ENCODE data around the gene SLC24A3. TPM values are rescaled to one million over a fixed set of nuclear protein-coding genes. Genes with fewer than 3 reads are reported as not detected.

The SLC24A3 gene
- total RNA-seq, 3 donors from 2014 or later, result 4.3 to 34.9 (median 5.7) TPM

DNA sequence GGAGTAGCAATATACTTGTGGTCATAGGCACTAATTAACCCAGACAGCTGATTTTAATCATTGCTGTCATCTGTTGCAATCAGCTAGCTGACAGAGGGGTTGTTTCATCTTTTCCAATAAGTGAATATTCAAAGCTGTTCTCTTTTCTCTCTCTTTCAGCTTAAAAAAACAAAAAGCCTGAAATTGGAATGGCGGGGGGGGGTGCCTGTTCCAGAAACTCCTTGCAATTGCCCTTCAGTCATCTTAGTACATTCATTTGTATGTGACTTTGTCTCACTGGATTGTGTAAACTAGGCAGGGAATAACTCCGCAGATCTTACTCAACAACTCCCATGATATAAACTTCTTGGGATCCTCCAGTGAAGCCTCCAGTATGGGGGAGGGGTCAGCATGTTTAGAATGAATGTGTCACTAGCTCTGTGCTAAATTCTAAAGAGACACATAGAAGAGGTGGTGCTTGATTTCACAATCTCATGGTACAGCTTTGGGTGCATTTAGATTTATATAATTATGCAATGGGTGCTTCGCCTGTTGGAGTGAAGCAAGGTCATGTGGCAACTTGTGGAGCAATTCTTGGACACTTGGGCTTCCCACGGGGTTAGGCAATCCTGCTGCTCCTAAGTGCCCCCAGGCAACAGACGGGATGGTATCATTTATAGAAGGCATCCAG, 40.1 kb downstream of the SLC24A3 start:
- Histone ChIP-seq H3K4me3 (no peak overlapping the region), H3K36me3 (ENCODE audit: low read depth) (no peaks in the 10 kb centered on the region), H3K9me3 (no peaks in the 10 kb centered on the region), H3K4me1 (ENCODE audit: low read depth) (no peaks in the 10 kb centered on the region)
- TF ChIP-seq, protein P1, sequence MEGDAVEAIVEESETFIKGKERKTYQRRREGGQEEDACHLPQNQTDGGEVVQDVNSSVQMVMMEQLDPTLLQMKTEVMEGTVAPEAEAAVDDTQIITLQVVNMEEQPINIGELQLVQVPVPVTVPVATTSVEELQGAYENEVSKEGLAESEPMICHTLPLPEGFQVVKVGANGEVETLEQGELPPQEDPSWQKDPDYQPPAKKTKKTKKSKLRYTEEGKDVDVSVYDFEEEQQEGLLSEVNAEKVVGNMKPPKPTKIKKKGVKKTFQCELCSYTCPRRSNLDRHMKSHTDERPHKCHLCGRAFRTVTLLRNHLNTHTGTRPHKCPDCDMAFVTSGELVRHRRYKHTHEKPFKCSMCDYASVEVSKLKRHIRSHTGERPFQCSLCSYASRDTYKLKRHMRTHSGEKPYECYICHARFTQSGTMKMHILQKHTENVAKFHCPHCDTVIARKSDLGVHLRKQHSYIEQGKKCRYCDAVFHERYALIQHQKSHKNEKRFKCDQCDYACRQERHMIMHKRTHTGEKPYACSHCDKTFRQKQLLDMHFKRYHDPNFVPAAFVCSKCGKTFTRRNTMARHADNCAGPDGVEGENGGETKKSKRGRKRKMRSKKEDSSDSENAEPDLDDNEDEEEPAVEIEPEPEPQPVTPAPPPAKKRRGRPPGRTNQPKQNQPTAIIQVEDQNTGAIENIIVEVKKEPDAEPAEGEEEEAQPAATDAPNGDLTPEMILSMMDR (IDR thresholded peaks at IDR 0.05), result no peak
- intact Hi-C loops (cut with DNase I, micrococcal nuclease), result no loop called here
- ATAC-seq, result peak; percentile 28
- DNase-seq, result peak in 1 of 3 donors; percentile 27

DNA sequence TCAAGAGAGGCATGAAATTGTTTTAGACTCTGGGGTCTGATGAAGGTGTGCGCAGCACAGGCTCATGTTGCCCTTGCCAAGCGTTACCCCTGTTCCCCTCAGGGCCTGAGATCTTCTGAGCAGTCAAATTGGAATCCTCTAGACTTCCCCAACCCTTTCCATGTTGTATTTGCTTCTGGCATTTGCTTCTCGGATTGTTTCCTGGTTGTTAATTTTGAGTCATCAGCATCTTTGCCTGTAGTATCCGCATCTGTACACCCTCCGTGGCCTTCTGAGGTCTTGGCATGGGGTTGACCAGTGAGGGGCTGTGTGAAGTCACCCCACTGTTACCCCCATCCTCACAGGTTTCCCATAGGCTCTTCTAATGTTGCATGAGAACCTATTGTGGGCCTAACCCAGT, 40.9 kb downstream of the SLC24A3 start:
- Histone ChIP-seq H3K36me3 (ENCODE audit: low read depth) (no peaks in the 10 kb centered on the region), H3K4me1 (ENCODE audit: low read depth) (no peaks in the 10 kb centered on the region), H3K4me3 (no peak overlapping the region), H3K9me3 (no peaks in the 10 kb centered on the region)
- ATAC-seq (no peak), DNase-seq (no peak)
- intact Hi-C loops (cut with DNase I, micrococcal nuclease), result no loop called here
- TF ChIP-seq, protein P1 (IDR thresholded peaks at IDR 0.05), result no peak

DNA sequence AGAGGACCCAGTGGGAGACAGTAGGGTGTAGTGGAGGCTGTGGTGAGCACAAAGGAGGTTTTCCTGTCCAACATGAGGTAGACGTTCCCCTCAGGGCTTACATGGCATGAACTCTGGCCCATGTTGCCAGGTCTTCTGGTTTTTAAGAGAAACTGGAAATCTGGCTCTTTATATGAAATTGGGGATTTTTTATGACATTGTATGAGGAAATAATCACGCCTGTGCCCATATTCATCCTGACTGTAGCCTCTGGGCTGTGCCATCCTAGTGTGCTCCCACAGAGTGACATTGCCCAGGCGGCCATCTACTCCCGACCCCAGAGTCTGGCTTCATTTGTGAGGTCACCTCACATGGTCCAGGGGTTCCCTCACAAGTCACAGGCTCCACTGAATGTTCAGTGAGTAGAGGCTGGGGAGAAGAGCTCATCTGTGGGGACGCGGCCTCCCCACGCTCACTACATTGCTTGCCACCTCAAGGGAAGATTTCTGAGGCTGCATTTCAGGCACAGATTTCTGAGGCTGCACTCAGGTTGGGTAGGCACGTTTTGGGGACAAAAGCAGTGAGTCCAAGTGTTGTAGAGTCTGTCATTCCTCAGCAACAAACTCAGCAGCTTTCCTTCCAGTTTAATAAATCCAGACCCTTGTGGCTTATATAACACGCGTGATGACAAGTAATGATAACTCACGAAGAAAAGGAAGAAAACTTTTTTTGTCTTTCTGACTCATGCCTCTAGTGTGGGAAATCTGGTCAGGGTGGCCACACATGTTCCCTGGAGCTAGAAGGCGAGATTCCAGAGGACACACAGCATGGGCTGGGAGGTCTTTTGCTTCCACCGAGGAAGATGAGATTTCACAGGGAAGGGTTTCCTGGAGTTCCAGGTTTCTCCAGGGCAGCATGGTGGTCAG, 41.7 kb downstream of the SLC24A3 start:
- Histone ChIP-seq H3K4me3 (no peak overlapping the region), H3K9me3 (no peaks in the 10 kb centered on the region), H3K36me3 (ENCODE audit: low read depth) (no peaks in the 10 kb centered on the region), H3K4me1 (ENCODE audit: low read depth) (no peaks in the 10 kb centered on the region)
- intact Hi-C loops (cut with DNase I, micrococcal nuclease), result no loop called here
- no peak for DNase-seq
- TF ChIP-seq, protein P1 (IDR thresholded peaks at IDR 0.05), result no peak
- ATAC-seq, result peak; percentile 19

DNA sequence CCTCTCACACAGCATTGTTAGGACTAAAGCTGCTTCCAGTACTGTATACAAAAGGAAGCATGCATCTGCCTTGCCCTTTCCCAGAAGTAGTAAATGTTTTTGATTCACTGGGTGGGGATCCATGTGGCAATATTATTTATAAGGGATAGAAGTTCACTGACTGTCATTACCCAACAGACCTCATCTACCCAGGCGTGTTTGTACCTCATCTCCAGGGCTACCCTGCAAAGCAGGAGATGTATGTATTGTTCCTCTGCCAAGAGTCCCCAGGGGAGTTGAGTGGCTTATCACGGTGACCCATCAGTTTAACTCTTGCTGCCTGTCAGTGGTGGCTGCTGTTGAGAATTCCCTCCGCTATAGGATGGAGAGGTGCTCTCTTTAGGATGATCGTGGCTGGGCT, 42.5 kb downstream of the SLC24A3 start:
- peak; percentile 65 for ATAC-seq
- DNase-seq, result no peak
- no peaks in the 10 kb centered on the region for H3K9me3 ChIP-seq
- H3K36me3 ChIP-seq (ENCODE audit: low read depth), result no peaks in the 10 kb centered on the region
- intact Hi-C loops (cut with DNase I, micrococcal nuclease), result no loop called here
- H3K4me3 ChIP-seq, result no peak overlapping the region
- H3K4me1 ChIP-seq (ENCODE audit: low read depth), result no peaks in the 10 kb centered on the region
- TF ChIP-seq, protein P1 (IDR thresholded peaks at IDR 0.05), result no peak

DNA sequence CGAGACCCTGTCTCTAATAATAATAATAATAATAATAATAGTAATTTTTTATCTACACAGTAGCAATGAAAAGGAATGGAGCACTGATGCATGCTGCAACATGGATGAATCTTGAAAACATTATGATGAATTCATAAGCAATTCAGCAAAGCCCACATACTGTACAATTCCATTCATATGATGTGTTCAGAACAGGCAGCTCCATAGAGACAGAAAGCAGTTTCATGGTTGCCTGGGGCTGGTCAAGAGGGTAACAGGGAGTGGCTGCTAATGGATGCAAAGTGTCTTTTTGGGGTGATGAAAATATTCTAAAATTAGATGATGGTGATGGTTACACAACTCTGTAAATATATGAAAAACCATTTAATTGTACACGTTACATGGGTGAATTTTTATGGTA, 43.6 kb downstream of the SLC24A3 start:
- Histone ChIP-seq H3K9me3 (no peaks in the 10 kb centered on the region), H3K36me3 (ENCODE audit: low read depth) (no peaks in the 10 kb centered on the region), H3K4me1 (ENCODE audit: low read depth) (no peaks in the 10 kb centered on the region), H3K4me3 (no peak overlapping the region)
- ATAC-seq, result no peak
- DNase-seq, result no peak
- TF ChIP-seq, protein P1 (IDR thresholded peaks at IDR 0.05), result no peak
- intact Hi-C loops (cut with DNase I, micrococcal nuclease), result no loop called here
